GM12865 (cell line): ENCODE measurements around the gene ZNF304.

Experiments
- DNase-seq: peaks from one replicate; pipeline ENCODE4 v3.0.0; 2010; ENCODE audit warnings: low read depth
- H3K4me3 ChIP-seq: 2 replicates; pipeline ENCODE4 v1.5.1; 2011; ENCODE audit warnings: mild to moderate bottlenecking, low read depth, low read length, control low read depth
- TF ChIP-seq, protein P1 (sequence below): IDR thresholded peaks from 2 replicates; pipeline ENCODE4 v1.5.1; 2011; ENCODE audit warnings: low read length, control low read depth, low read depth, inconsistent platforms; ENCODE audit not compliant: insufficient read depth; ENCODE audit errors: missing control alignments

ZNF304 gene

DNA sequence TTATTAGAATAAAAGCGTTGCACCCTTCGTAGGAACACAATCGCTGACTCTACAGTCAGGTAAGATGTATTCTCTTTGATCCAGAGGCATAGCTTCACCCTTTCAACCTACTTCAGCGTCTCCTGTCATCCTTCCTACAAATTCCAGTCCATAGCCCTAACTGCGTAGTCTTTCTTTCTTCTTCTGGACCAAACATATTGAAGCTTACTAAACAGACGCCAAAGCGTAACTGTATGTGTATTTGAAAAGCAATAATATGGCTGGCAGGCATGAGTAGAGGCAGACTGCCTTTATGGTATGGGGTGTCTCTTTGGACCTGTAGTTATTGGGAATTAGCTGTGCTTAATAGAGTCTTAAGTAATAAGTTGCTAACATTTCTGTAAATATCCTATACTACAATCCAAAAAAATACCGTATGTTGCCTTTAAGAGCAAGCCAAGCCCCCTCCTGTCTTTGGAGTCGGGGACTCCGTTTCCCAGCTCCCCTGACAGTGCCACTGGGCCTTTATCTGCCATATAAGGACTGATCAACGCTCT lies 38.2 kb downstream of the ZNF304 start:
- TF ChIP-seq, protein P1, sequence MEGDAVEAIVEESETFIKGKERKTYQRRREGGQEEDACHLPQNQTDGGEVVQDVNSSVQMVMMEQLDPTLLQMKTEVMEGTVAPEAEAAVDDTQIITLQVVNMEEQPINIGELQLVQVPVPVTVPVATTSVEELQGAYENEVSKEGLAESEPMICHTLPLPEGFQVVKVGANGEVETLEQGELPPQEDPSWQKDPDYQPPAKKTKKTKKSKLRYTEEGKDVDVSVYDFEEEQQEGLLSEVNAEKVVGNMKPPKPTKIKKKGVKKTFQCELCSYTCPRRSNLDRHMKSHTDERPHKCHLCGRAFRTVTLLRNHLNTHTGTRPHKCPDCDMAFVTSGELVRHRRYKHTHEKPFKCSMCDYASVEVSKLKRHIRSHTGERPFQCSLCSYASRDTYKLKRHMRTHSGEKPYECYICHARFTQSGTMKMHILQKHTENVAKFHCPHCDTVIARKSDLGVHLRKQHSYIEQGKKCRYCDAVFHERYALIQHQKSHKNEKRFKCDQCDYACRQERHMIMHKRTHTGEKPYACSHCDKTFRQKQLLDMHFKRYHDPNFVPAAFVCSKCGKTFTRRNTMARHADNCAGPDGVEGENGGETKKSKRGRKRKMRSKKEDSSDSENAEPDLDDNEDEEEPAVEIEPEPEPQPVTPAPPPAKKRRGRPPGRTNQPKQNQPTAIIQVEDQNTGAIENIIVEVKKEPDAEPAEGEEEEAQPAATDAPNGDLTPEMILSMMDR, result no peak
- H3K4me3 ChIP-seq, result peak overlapping the region; percentile 90
- no peak for DNase-seq

DNA sequence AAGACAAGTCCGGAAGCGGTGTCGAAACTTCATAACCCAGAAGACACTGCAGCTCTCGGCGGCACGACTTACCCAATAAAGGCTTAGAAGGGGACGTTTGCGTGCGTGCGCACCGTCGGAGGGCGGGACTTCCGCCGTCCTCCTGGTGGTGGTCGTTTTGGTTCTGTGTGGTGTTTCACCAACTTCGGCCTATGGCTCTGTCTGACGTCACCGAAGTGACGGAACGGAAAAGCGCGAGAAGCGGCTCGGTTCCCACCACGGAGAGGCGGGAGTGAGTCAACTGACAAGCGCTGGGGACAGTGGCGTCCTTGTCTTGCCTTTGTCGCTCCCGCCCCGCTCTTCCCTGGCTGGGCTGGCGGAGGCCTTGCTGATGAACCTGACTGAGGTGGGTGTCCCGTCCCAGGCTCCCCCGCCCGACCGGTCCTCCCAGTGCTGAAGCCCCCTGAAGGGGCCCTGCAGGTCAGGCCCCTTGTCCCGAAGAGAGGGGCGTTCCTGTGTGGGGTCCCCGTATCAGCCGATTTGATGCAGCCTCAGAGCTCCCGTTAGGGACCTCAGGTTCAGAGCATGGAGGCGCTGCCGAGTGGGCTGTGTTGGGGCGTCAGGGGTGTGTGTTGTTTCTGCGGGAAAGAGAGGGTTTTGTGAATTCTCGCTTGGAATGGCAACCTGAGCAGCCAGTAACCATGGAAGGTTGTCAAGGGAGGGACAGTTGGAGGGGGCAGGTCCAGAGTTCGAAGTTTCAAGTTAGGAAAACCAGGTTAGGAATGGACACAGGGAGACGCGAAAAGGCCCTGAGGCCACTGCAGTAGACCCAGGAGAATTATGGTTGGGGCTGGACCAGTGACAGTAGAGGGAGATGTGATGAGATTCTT lies 38.9 kb downstream of the ZNF304 start, which contains the start of gene ZNF548:
Gene ZNF548, plus strand, starts transcription at position 125 of the 869 bp plus-strand sequence. Its CDS starts 246 bp downstream, at position 371.
- peak within 1 kb of the TSS; percentile 90 for H3K4me3 ChIP-seq
- TF ChIP-seq, protein P1, result peak; percentile 26

DNA sequence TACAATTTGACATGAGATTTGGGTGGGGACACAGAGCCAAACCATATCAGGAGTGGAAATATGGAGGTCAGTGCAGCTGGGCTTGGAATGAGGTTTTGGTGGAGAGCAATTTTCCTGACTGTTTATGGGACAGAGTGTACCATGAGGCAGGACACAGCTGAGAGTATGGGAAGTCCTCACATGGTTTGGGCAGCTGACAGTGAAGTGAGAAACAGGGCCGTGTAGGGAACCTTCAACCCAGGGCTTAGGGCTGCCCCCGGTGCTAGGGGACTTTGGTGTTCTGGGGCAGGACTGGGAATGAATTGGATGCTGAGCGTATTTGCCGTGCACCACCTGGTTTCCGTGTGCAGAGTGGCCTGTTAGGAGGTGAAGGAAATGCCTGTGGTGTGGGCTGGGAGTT lies 44.6 kb downstream of the ZNF304 start:
- TF ChIP-seq, protein P1, result no peak
- no peak overlapping the region for H3K4me3 ChIP-seq
- DNase-seq, result no peak

More for the DNA sequence above, 38.9 kb downstream of the ZNF304 start, which contains the start of gene ZNF548:
- DNase-seq, result peak; percentile 98

DNA sequence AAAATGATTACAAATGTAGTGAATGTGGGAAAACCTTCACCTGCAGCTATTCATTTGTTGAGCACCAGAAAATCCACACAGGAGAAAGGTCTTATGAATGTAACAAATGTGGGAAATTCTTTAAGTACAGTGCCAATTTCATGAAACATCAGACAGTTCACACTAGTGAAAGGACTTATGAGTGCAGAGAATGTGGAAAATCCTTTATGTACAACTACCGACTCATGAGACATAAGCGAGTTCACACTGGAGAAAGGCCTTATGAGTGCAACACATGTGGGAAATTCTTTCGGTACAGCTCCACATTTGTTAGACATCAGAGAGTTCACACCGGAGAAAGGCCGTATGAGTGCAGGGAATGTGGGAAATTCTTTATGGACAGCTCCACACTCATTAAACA lies 47.8 kb downstream of the ZNF304 start:
- no peak for DNase-seq
- TF ChIP-seq, protein P1, result no peak
- no peak overlapping the region for H3K4me3 ChIP-seq

DNA sequence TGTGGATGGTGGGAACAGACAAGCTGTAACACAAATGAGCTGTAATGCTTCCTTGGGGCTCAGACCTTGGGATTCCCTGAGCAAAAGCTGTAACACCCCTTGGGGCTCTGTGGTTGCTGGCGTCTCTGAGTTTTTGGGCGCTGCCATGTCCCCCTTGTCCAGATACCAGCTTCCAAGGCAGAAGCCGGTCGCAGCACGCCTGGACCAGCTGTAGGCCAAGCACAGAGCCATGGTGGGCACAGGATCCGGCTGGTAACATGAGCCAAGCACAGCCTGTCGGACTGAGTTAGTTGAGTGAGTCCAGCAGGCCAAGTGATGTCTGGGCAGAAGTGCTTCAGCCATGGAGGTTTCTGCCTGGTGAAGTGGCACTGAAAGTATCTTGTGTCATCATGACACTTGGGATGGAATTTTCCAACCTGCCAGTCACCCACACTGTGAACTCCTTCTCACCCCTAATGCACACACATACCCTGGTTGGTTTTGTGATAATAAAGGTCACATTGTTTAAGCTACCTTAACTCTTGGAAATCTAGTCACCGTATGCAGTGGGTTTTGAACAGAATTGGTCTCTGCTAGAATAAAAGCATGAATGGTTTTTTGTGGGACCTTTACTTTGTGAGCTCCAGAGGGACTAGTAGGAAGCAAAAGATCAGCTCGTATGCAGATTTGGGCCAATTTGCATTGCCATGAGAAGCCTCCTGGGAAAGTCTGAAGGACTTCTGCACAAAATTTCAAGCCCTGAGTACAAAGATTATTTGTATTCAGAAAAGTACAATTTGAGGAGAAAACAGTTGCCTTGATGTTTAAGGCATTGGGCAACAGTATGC lies 52.9 kb downstream of the ZNF304 start:
- TF ChIP-seq, protein P1, result no peak
- H3K4me3 ChIP-seq, result no peak overlapping the region
- DNase-seq, result no peak

DNA sequence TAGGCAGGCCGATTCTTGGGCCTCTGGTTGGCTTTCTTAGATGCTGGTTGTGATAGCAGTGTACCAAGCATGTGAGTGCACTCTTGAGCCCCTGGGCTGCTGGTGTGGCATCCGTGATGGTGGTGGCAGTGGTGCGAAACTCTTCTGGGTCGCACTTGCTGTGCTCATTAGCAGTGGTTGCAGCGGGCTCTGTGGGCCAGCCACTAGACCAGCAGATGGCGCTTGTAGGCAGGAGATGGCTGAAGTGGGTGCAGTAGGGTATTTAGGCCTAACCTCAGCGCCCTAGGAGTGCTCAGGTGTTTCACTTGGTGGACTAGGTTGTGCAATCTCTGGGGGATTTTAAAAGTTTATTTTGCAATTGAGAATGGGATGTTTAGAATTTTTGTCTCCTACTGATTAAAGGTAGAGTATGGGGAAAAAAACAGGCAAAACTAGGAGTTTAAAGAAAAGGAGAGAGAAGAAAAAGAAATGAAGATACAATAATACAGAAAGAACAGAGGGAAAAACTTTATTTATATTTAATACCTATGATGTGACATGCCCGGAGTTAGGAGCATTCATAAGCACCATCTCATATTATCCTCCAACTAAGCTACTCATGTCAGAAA lies 55.5 kb downstream of the ZNF304 start:
- TF ChIP-seq, protein P1, result peak; percentile 62
- H3K4me3 ChIP-seq, result no peak overlapping the region
- peak; percentile 64 for DNase-seq
